HL-60/S4 treated with retinoic acid at 250 ng/mL for 4 days and 3 days (cell line): ENCODE results near the gene JAKMIP1.
"Not testable (repeated sequence)": the region's sequence is repeated elsewhere in the genome, so short reads cannot be mapped to it uniquely, and the experiment has no call there.

Experiments
- in situ Hi-C: fragments of 300-500 bp; cut with MboI; formaldehyde crosslinking; loops from 2 replicates; pipeline ENCODE4 v1.7.0; 2022; ENCODE audit warnings: low sequenced_read_pairs

The JAKMIP1 gene

GRCh38 chr4:6022607-6023288, 177.6 kb downstream of the JAKMIP1 start:
- in situ Hi-C loops: no loop called here

- in situ Hi-C loops: no loop called here
Measured at GRCh38 chr4:6021831-6022606, 178.3 kb downstream of the JAKMIP1 start.

- in situ Hi-C loops: no loop called here
Measured at GRCh38 chr4:6020613-6021012, 179.7 kb downstream of the JAKMIP1 start.

- in situ Hi-C loops: no loop called here
Measured at GRCh38 chr4:6019316-6020263, 180.8 kb downstream of the JAKMIP1 start.

- in situ Hi-C loops: no loop called here
Measured at GRCh38 chr4:6018331-6018730, 182.0 kb downstream of the JAKMIP1 start, which contains the start of gene C4orf50. C4orf50 (minus strand) TSS chr4:6018431.

- in situ Hi-C loops: no loop called here
Measured at GRCh38 chr4:6017800-6018199, 182.5 kb downstream of the JAKMIP1 start.

GRCh38 chr4:6017030-6017429, 183.3 kb downstream of the JAKMIP1 start:
- in situ Hi-C loops: no loop called here

DNA sequence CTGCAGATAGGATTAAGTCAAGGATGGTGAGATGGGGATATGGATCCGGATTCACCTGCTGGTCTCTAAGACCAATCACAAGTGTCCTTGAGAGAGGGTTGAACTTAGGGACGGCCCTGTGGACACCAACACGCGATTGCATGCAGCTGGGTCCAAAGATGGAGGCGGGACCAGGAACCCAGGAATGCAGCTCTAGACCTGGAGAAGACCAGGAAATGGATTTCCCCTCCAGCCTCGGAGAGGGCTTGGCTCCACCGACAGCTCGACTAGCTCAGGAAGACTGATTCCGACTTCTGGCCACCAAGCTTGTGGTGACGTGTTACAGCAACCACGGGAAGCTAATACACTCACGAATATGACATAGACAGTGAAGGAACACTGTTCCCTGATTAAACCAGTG, 186.8 kb downstream of the JAKMIP1 start:
- in situ Hi-C loops: no loop called here

- in situ Hi-C loops: no loop called here
Measured at GRCh38 chr4:6012200-6012599, 188.1 kb downstream of the JAKMIP1 start.

GRCh38 chr4:6011686-6012085, 188.7 kb downstream of the JAKMIP1 start:
- in situ Hi-C loops: no loop called here

- in situ Hi-C loops: no loop called here
Measured at GRCh38 chr4:6011271-6011671, 189.1 kb downstream of the JAKMIP1 start.

GRCh38 chr4:6010789-6011188, 189.6 kb downstream of the JAKMIP1 start:
- in situ Hi-C loops: no loop called here

- in situ Hi-C loops: no loop called here
Measured at GRCh38 chr4:6009452-6009851, 190.9 kb downstream of the JAKMIP1 start.

GRCh38 chr4:6008766-6009385, 191.5 kb downstream of the JAKMIP1 start:
- in situ Hi-C loops: no loop called here

DNA sequence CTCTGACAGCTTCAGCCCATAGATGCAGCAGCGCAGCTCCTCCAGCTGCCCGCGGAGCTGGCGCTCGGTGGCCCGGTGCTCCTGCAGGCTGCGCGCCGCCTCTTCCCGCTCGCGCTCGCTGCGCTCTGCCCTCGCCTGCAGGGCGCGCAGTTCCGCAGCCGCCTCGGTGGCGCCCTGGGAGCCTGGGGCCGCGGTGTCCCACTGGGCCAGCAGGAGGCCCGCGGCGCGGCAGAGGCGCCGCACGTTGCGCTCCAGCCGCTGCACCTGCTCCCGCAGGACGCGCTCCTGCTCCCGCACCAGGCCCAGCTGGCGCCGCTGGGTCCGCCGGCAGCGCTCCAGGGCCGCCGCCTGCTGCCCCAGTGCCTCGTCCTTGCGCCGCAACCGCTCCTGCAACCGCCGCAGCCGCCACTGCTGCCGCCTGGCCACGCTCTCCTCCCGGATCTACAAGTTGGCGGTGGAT, 192.2 kb downstream of the JAKMIP1 start:
- in situ Hi-C loops: no loop called here

- in situ Hi-C loops: no loop called here
Measured at GRCh38 chr4:6005175-6005574, 195.2 kb downstream of the JAKMIP1 start.

DNA sequence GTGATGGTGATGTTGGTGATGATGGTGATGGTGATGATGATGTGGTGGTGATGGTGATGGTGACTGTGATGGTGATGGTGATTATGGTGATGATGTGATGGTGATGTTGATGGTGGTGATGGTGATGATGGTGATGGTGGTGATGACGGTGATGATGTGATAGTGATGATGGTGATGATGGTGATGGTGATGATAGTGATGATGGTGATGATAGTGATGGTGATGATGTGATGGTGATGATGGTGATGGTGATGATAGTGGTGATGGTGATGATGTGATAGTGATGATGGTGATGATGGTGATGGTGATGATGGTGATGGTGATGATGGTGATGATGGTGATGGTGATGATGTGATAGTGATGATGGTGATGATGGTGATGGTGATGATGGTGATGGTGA, 196.9 kb downstream of the JAKMIP1 start:
- in situ Hi-C loops: not testable (repeated sequence)

GRCh38 chr4:6002926-6003325, 197.4 kb downstream of the JAKMIP1 start:
- in situ Hi-C loops: no loop called here

DNA sequence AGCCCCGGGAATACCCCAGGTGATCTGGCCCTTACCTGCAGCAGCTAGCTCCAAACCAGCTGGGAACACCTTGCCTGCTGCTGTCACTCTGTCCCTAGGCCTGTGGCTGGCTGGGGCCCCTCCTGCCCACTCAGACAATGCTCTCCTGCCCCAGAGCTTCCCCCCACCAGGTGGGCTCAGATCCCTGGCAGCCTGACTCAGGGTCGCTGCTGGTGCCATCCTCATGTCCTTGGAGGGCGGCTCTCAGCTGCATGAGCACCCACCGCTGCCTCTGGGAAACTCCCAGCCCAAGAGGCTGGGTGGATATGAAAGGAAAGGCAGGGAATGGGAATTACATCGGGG, 197.9 kb downstream of the JAKMIP1 start:
- in situ Hi-C loops: no loop called here

DNA sequence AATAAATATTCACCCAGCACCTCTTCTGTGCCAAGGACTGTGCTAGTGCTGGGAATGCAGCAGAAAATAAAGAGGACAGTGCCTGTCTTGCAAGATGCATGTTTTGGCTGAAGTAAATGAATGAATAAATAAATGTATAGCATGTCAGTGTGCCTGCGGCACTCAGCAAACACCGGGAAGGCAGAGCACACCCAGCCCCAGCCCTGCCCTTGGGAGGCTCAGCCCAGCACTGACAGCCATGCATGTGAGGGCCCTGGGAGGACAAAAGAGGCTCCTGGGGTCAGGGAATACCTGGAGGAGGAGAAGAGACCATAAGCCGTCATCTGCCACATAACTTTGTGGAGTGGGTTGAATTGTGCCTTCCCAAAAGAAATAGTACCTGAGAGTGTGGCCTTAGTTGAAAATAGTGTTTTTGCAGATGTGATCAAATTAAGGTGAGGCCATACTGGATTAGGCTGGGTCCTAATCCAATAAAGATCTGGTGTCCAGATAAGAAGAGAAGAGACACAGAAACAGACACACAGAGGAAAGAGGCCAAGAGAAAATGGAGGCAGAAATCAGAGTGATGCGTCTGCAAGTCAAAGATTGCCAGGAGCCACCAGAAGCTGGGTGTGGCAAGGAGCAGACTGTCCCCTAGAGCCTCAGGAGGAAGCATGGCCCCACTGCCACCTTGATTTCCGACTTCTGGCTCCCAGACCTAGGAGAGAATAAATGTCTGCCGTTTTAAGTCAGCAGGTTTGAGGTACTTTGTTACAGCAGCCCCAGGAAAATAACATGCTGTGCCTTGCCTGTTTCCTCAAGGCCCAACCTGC, 198.5 kb downstream of the JAKMIP1 start:
- in situ Hi-C loops: no loop called here
